ENCODE results near the gene ARID4A. TPM values are rescaled to one million over a fixed set of nuclear protein-coding genes. Genes with fewer than 3 reads are reported as not detected.
"Not testable (repeated sequence)": the region's sequence is repeated elsewhere in the genome, so short reads cannot be mapped to it uniquely, and the experiment has no call there.

ARID4A gene
- total and polyA plus RNA-seq, 10 of the 15 experiments (the other 5 are each of a cell fraction or from before 2014, with no cell fraction given), result 5.2 to 18.9 (median 12.5) TPM

DNA sequence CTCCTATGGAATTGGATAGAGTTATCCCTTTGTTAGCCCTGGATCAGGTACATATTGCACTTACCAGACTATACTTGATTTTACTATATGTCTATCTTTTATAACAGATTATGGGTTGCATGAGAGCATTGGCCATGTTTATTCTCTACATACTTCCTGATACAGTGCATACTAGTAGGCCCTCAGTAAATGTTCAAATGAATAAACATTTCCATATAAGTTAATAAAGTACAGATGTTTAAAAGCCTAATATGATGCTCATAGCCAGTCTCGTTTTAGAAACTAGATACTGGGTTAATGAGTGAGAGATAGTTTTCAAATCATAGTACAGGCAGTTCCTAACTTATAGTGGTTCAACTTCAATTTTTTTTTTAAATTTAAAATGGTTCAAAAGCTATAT is 57.9 kb downstream of the ARID4A start (continued):
- TF ChIP-seq, protein P1, sequence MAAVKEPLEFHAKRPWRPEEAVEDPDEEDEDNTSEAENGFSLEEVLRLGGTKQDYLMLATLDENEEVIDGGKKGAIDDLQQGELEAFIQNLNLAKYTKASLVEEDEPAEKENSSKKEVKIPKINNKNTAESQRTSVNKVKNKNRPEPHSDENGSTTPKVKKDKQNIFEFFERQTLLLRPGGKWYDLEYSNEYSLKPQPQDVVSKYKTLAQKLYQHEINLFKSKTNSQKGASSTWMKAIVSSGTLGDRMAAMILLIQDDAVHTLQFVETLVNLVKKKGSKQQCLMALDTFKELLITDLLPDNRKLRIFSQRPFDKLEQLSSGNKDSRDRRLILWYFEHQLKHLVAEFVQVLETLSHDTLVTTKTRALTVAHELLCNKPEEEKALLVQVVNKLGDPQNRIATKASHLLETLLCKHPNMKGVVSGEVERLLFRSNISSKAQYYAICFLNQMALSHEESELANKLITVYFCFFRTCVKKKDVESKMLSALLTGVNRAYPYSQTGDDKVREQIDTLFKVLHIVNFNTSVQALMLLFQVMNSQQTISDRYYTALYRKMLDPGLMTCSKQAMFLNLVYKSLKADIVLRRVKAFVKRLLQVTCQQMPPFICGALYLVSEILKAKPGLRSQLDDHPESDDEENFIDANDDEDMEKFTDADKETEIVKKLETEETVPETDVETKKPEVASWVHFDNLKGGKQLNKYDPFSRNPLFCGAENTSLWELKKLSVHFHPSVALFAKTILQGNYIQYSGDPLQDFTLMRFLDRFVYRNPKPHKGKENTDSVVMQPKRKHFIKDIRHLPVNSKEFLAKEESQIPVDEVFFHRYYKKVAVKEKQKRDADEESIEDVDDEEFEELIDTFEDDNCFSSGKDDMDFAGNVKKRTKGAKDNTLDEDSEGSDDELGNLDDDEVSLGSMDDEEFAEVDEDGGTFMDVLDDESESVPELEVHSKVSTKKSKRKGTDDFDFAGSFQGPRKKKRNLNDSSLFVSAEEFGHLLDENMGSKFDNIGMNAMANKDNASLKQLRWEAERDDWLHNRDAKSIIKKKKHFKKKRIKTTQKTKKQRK (IDR thresholded peaks at IDR 0.05; ENCODE audit: low read depth, low read length), result no peak
- no peak for TF ChIP-seq SREBF1 (IDR thresholded peaks at IDR 0.05; ENCODE audit: low read length)

DNA sequence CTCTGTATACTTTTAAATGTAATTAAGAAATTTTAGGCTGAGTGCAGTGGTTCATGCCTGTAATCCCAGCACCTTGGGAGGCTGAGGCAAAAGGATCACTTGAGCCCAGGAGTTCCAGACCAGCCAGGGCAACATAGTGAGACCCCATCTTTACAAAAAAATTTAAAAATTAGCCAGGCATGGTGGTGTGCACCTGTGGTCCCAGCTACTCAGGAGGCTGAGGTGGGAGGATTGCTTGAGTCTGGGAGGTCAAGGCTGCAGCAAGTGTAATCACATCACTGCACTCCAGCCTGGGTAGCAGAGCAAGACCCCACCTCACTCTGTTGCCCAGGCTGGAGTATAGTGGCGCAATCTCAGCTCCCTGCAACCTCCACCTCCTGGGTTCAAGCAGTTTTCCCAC is 63.9 kb downstream of the ARID4A start:
- not testable (repeated sequence) for H3K9me3 ChIP-seq (replicated peaks; ENCODE audit: control insufficient read depth, insufficient read depth, low read length); ATAC-seq

More for the DNA sequence above, 63.9 kb downstream of the ARID4A start:
- in situ Hi-C loops (cut with MboI); H3K4me2 ChIP-seq (ENCODE audit: control insufficient read depth, insufficient read depth); DNase-seq (ENCODE audit: low read depth, low spot score); H3K4me1 ChIP-seq (ENCODE audit: control insufficient read depth, insufficient read depth, low read length); H3K27me3 ChIP-seq (replicated peaks in 1 of 2; ENCODE audit: control insufficient read depth in 2 of 2, insufficient read depth in 2 of 2, low read length in 1 of 2); H3K9ac ChIP-seq (ENCODE audit: control insufficient read depth, insufficient read depth, low read length); FAIRE-seq; RAD21 ChIA-PET (ENCODE audit: unreplicated experiment); POLR2A ChIA-PET; H3K27ac ChIP-seq (ENCODE audit: control insufficient read depth, insufficient read depth); H3K4me3 ChIP-seq; H3K79me2 ChIP-seq (ENCODE audit: control insufficient read depth, insufficient read depth, low read length); BruUV-seq (replicated peaks); H4K20me1 ChIP-seq (ENCODE audit: control insufficient read depth, insufficient read depth); H2AFZ ChIP-seq (ENCODE audit: control insufficient read depth, low read depth, low read length); SMC1A ChIA-PET (ENCODE audit: uncharacterized antibody, unreplicated experiment): not testable (repeated sequence)
- H3K36me3 ChIP-seq (ENCODE audit: control insufficient read depth in 2 of 2, insufficient read depth in 2 of 2, low read length in 1 of 2), result peaks cover 3 to 10% of the 10 kb centered on the region in 2 experiments; a peak in 2 of 4 replicates
- CTCF ChIA-PET, result interaction anchor here (0.6 to 1.3 kb wide), 4 partner anchors 11 to 596 kb away, joined by 3 to 5 read pairs (median 4); no protein-coding TSS in a partner anchor
- intact Hi-C loops (cut with micrococcal nuclease; ENCODE audit: unreplicated experiment), result loop anchor here (2.0 kb wide), 1 partner anchor 253 kb away; no protein-coding TSS in a partner anchor
- 100% methylated on average over 1 of the region's 1 CpG for WGBS (ENCODE audit: insufficient coverage, insufficient replicate concordance, low lambda C conversion rate, missing lambda C conversion rate)
